ENCODE measurements around the gene ADCY7.

GRCh38 chr16:50292566-50292948 lies 26.2 kb downstream of the ADCY7 start:
- TF ChIP-seq CTCF (IDR thresholded peaks at IDR 0.05; ENCODE audit: insufficient read depth, low read depth, low read length) (no peak), EZH2 (IDR thresholded peaks at IDR 0.05; ENCODE audit: insufficient read depth, low read length) (no peak)
